GM21529 (cell line): ENCODE results near the gene GON7.
"Not testable (repeated sequence)": the region's sequence is repeated elsewhere in the genome, so short reads cannot be mapped to it uniquely, and the experiment has no call there.

ENCODE experiments used
- ATAC-seq: cut with Tn5 transposase; IDR thresholded peaks from one replicate; pipeline ENCODE4 v1.9.1; 2021; ENCODE audit not compliant: unreplicated experiment

The GON7 gene

GRCh38 chr14:93159625-93160352 is 47.1 kb downstream of the GON7 start:
- ATAC-seq = not testable (repeated sequence)

DNA sequence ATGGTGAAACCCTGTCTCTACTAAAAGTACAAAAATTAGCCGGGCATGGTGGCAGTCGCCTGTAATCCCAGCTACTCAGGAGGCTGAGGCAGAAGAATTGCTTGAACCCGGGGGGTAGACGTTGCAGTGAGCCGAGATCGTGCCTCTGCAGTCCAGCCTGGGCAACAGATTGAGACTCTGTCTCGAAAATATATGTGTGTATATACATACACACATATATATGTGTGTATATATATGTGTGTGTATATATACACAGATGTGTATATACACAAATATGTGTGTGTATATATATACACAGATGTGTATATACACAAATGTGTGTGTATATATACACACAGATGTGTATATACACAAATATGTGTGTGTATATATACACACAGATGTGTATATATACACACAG is 48.5 kb downstream of the GON7 start:
- ATAC-seq = not testable (repeated sequence)

- no peak for ATAC-seq
Observed at GRCh38 chr14:93156693-93157369, 50.0 kb downstream of the GON7 start.

DNA sequence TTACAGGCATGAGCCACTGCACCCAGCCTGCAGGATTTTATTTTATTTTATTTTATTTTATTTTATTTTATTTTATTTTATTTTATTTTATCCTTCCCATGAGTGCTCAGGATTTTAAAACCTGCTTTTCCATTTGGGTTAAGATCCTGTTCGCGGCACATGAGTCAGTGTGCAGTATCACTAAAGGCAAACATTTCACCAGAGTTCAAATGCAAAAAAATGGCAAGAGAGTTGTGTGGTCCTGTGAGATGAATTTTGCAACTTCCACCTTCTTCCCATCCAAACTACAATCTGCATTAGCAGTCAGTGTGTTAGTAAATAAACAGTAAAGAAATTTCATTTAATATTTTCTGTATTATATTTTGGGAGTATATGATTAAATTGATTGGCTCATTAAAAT is 51.2 kb downstream of the GON7 start:
- no peak for ATAC-seq

- ATAC-seq = no peak
Observed at GRCh38 chr14:93153121-93153520, 53.7 kb downstream of the GON7 start.
